Measurements from ENCODE around the gene SLC2A13. TPM values are rescaled to one million over a fixed set of nuclear protein-coding genes. Genes with fewer than 3 reads are reported as not detected.
"Not testable (repeated sequence)": the region's sequence is repeated elsewhere in the genome, so short reads cannot be mapped to it uniquely, and the experiment has no call there.

SLC2A13 gene
- polyA plus RNA-seq, 4 donors, result 6.0 to 19.0 (median 13.1) TPM

DNA sequence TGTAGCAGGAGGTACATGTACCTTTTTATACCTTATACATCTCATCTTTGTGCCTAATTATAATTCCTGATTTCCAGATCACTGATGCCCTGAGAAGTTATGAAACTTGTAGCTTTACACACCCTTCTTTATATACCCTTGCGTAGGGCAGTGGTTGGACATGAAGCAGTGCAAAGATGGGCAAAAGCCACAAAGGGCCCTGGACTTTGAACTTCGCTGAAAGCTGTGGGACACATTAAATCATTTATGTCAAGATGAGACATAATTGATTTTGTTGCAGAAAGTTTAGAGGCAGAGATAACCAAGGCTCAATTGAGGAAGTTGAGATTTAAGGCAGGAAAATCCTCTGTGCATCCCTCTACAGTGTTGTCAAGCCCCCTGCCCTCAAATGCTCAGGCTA is 170.0 kb downstream of the SLC2A13 start:
- DNase-seq (ENCODE audit: low read depth in 4 of 4, low spot score in 3 of 4), result no peak

GRCh38 chr12:39935275-39935674 is 170.6 kb downstream of the SLC2A13 start:
- DNase-seq (ENCODE audit: low read depth in 4 of 4, low spot score in 3 of 4), result no peak

DNA sequence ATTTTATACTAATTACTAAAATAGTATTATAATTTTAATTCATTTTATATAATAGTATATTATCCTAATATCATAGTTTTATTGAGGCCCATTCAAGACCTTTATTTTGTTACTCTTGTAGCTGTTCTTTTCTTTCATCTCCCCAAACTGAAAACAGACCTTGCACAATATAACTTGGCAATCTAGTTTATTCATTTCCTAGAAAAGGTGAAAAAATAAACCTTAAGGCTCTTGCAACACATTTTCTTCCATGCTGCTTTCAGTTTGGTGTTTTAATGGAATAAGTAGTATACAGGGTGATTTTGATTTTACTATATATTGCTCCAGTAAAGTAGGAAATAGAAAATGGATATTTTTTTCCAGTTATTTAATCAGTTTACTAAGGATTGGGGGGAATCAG is 174.0 kb downstream of the SLC2A13 start:
- no peak for DNase-seq (ENCODE audit: low read depth in 4 of 4, low spot score in 3 of 4)

- DNase-seq (ENCODE audit: low read depth in 4 of 4, low spot score in 3 of 4), result no peak
Measured at GRCh38 chr12:39931231-39931630, 174.7 kb downstream of the SLC2A13 start.

DNA sequence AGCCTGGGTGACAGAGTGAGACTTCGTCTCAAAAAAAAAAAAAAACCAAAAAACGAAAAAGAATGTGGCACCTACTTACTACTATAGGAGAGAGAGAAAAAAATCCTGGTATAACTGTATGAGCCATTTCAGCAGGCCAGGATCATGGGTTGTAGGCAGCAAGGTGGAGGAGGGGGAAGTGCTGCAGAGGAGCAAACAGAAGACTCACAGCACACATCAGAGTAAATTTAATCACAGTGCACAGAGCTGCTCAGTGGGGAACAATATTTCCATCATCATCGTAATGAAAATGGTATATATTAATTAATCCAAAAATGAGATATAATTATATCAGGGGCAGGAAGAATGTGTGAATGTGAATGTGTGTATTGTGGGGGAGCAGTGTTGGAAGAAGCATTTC is 175.8 kb downstream of the SLC2A13 start:
- DNase-seq (ENCODE audit: low read depth in 4 of 4, low spot score in 3 of 4), result no peak

DNA sequence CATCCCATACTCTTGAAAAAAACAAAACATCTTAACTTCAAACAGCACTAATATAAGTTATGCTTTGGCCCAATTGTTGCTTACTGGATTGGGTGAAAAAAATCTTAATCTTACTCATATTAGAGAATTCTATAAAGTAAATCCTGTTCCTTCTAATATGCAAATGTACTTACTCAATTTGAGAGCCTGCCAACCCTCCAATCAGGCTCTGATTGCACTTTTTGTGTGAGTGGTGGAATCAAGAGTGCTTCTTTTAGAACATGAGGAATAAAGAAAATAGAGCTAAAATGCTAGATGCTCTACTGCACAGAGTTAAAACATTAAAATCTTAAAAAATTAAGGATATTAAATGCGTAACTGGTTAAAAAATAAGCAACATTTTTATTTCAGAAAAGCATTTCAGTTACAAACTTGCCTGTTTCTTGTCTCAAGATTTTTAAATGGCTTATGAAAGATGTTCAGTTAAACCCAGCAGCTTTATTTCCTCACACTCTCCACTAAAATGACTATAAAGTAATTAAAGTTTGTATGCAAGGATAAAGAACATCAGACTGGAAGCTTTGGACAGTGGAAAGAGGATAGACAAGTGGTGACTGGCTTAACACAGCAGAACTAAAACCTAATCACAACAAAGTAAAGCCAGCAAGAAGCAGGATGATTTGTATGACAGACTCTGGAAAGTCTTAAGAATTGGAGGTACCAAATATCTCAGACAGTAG is 177.5 kb downstream of the SLC2A13 start:
- no peak for DNase-seq (ENCODE audit: low read depth in 4 of 4, low spot score in 3 of 4)

GRCh38 chr12:39923364-39923763 is 182.5 kb downstream of the SLC2A13 start:
- DNase-seq (ENCODE audit: low read depth in 4 of 4, low spot score in 3 of 4), result no peak

- not testable (repeated sequence) for DNase-seq (ENCODE audit: low read depth in 4 of 4, low spot score in 3 of 4)
Measured at GRCh38 chr12:39922598-39922997, 183.3 kb downstream of the SLC2A13 start.

GRCh38 chr12:39920647-39921046 is 185.2 kb downstream of the SLC2A13 start:
- DNase-seq (ENCODE audit: low read depth in 4 of 4, low spot score in 3 of 4), result no peak

DNA sequence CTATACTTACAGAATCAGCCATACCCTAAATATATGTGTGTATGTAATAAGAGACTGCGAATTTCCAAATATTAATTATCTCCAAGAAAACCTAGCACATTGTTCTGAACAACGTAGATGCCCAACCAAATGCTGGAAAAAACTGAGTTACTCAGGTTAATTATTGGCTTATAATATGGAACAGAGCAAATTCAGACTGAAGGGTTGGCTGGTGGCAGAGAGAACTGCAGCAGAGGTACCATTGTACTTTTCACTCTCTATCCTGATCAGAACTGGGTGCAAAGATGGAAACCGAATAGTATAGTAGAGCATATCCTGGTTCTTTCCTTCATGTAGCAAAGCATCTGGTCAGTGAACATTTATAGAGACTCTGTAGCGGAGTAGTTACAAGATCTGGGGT is 185.7 kb downstream of the SLC2A13 start:
- no peak for DNase-seq (ENCODE audit: low read depth in 4 of 4, low spot score in 3 of 4)

- no peak for DNase-seq (ENCODE audit: low read depth in 4 of 4, low spot score in 3 of 4)
Measured at GRCh38 chr12:39919790-39920189, 186.1 kb downstream of the SLC2A13 start.

GRCh38 chr12:39915249-39915648 is 190.6 kb downstream of the SLC2A13 start:
- no peak for DNase-seq (ENCODE audit: low read depth in 4 of 4, low spot score in 3 of 4)

GRCh38 chr12:39912211-39912980 is 193.5 kb downstream of the SLC2A13 start:
- DNase-seq (ENCODE audit: low read depth in 4 of 4, low spot score in 3 of 4), result no peak

GRCh38 chr12:39906237-39906636 is 199.6 kb downstream of the SLC2A13 start:
- DNase-seq (ENCODE audit: low read depth in 4 of 4, low spot score in 3 of 4), result no peak

GRCh38 chr12:39905152-39905551 is 200.7 kb downstream of the SLC2A13 start:
- DNase-seq (ENCODE audit: low read depth in 4 of 4, low spot score in 3 of 4), result no peak

- DNase-seq (ENCODE audit: low read depth in 4 of 4, low spot score in 3 of 4), result no peak
Measured at GRCh38 chr12:39902821-39903220, 203.1 kb downstream of the SLC2A13 start.

- DNase-seq (ENCODE audit: low read depth in 4 of 4, low spot score in 3 of 4), result no peak
Measured at GRCh38 chr12:39897315-39897714, 208.6 kb downstream of the SLC2A13 start.

GRCh38 chr12:39893388-39893787 is 212.5 kb downstream of the SLC2A13 start:
- not testable (repeated sequence) for DNase-seq (ENCODE audit: low read depth in 4 of 4, low spot score in 3 of 4)

GRCh38 chr12:39892146-39892545 is 213.7 kb downstream of the SLC2A13 start:
- DNase-seq (ENCODE audit: low read depth in 4 of 4, low spot score in 3 of 4), result no peak

DNA sequence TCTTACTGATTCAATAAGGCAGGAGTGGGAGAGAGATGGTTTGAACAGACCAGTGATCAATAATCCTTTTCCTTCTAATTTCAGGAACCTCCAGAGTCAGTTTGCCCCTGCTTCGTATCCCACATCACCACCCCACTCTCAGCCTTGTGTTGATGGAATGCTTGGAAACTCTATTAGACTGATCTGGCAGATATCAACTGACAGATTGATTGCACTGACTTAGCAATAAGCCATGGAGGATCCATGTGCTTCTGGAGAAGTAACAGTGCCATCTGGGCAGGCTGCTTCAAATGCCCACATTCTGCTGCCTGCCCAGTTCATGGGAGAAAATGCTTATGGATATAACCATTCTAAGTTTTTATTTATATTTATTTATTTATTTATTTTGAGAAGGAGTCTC is 218.0 kb downstream of the SLC2A13 start:
- DNase-seq (ENCODE audit: low read depth in 4 of 4, low spot score in 3 of 4), result no peak

DNA sequence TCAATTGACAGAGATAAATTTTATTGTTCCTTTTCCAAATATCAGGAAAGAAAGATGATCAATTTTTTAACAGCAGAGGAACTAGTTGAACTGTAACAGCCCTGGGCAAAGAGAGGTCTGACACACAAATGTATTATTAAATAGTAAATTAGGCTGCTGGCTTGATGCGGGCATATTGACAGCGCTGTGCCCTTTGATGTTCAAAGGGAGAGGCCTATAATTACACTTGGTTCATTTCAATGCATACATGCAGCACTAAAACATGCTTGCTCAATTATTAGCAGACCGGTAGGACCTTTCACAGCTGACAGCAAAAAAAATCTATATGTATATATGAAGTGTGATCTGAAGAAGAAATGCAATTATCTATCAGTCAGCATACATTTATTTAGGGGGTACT is 219.8 kb downstream of the SLC2A13 start:
- no peak for DNase-seq (ENCODE audit: low read depth in 4 of 4, low spot score in 3 of 4)

GRCh38 chr12:39884616-39885125 is 221.2 kb downstream of the SLC2A13 start:
- no peak for DNase-seq (ENCODE audit: low read depth in 4 of 4, low spot score in 3 of 4)

Measured in left renal pelvis (tissue), 4 donors.